H1 (cell line): ENCODE results near the gene SH2D1B.

Experiments
- EP300 ChIP-seq, 2 experiments: IDR thresholded peaks; 1 replicate in 1 of 2; 2 replicates in 1 of 2; pipeline ENCODE4 v1.6.1; 2011 to 2012; ENCODE audit warnings: low read depth in 2 of 2, low read length in 2 of 2, mild to moderate bottlenecking in 2 of 2, borderline replicate concordance in 1 of 2, inconsistent platforms in 1 of 2, moderate library complexity in 1 of 2
- TAF1 ChIP-seq: IDR thresholded peaks from 2 replicates; pipeline ENCODE4 v1.6.1; 2011; ENCODE audit warnings: mild to moderate bottlenecking, low read depth, low read length
- TCF12 ChIP-seq: IDR thresholded peaks from 2 replicates; pipeline ENCODE4 v1.6.1; 2011; ENCODE audit warnings: low read depth, mild to moderate bottlenecking, low read length
- TF ChIP-seq, protein P1 (sequence below), 3 experiments: IDR thresholded peaks; 1 replicate in 2 of 3; 2 replicates in 1 of 3; pipeline versions ENCODE4 v1.5.1 to v1.6.1; 2011; ENCODE audit warnings: low read length in 3 of 3, mild to moderate bottlenecking in 3 of 3, inconsistent platforms in 2 of 3, low read depth in 1 of 3, moderate library complexity in 1 of 3; ENCODE audit not compliant: insufficient read depth in 1 of 3; ENCODE audit errors: control extremely low read depth in 1 of 3

DNA sequence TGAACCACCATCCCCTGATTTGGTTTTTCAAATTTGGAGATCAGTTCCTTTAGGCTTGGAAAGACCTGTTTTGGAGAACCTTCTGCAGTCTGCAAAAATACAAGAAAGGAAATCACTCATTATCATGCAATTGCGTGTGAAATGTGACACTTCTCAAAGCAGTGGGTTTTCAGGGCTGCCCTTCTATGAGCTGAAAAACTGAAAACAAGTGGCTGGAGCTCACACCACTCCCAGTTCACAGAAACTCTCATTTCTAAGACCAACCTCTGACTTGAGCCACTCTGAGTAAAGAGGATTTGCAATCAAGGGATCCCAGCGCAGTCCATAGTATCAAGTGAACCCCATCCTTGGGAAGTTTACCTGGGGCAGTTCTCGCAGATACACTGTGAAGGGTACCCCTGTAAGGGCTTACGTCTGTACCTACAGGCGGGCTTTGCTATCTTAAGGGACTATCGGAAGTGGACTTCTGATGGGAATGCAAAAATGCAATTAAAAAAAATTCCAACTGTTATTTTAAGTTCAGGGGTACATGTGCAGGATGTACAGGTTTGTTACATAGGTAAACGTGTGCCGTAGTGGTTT is 12.8 kb downstream of the SH2D1B start:
- TF ChIP-seq TAF1, result no peak
- no peak for TF ChIP-seq TCF12
- TF ChIP-seq, protein P1, sequence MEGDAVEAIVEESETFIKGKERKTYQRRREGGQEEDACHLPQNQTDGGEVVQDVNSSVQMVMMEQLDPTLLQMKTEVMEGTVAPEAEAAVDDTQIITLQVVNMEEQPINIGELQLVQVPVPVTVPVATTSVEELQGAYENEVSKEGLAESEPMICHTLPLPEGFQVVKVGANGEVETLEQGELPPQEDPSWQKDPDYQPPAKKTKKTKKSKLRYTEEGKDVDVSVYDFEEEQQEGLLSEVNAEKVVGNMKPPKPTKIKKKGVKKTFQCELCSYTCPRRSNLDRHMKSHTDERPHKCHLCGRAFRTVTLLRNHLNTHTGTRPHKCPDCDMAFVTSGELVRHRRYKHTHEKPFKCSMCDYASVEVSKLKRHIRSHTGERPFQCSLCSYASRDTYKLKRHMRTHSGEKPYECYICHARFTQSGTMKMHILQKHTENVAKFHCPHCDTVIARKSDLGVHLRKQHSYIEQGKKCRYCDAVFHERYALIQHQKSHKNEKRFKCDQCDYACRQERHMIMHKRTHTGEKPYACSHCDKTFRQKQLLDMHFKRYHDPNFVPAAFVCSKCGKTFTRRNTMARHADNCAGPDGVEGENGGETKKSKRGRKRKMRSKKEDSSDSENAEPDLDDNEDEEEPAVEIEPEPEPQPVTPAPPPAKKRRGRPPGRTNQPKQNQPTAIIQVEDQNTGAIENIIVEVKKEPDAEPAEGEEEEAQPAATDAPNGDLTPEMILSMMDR (IDR thresholded peaks at IDR 0.05; ENCODE audit: control extremely low read depth in 1 of 3, insufficient read depth in 1 of 3, low read depth in 1 of 3, low read length in 3 of 3), result no peak
- TF ChIP-seq EP300 (IDR thresholded peaks at IDR 0.05; ENCODE audit: borderline replicate concordance in 1 of 2, low read depth in 2 of 2, low read length in 2 of 2), result no peak
